ENCODE results near the gene RNASEL. TPM values are rescaled to one million over a fixed set of nuclear protein-coding genes. Genes with fewer than 3 reads are reported as not detected.
A peak's percentile ranks its signal among the peaks of the same experiment; 100 is the strongest.

The RNASEL gene
- polyA plus RNA-seq, 1 of the 3 experiments (the other 2 are of a cell fraction), result not detected

DNA sequence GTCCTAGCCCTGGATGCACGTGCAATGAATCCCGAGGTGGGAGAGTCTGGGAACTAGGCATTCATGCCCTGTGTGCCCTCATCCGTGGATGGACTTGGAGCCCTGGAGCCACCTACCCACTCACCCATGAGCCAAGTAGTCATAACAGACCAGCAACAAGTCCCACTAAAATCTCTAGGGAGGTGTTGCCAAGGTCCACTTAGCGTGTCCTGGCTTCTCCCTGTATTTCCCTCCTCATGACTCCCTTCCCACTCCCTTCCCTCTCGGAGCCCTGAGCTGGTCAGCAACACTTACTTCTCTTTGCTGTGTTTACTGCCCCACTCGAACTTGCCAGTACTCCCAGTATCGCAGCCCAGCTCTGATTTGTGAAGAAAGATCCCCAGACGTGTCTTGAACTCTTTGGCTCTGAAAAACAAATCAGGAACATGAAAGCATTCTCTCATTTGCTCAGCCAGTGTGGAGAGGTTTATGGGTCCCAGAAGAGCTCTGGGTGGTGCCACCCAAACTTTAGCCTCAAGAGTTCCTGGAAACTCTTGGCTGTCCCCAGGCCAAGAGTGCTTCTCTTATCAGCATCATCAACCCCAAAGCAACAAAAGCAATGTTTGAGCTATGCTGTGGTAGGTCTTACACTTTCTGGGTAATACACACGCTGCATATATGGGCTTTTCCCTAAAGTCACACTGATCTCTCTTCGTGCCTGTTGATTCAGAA lies 14.0 kb upstream of the RNASEL start:
- H3K79me2 ChIP-seq (ENCODE audit: insufficient read depth), result no peaks in the 10 kb centered on the region
- no peaks in the 10 kb centered on the region for H3F3A ChIP-seq (replicated peaks; ENCODE audit: insufficient read depth)
- H3K36me3 ChIP-seq (replicated peaks in 1 of 2; ENCODE audit: control insufficient read depth in 1 of 2, insufficient read depth in 2 of 2, low read length in 1 of 2), result no peaks in the 10 kb centered on the region
- POLR2A ChIA-PET, result interaction anchor here (0.6 to 1.3 kb wide), 2 partner anchors 40 to 179 kb away, joined by 3 to 9 read pairs; no protein-coding TSS in a partner anchor
- TF ChIP-seq, protein P1, sequence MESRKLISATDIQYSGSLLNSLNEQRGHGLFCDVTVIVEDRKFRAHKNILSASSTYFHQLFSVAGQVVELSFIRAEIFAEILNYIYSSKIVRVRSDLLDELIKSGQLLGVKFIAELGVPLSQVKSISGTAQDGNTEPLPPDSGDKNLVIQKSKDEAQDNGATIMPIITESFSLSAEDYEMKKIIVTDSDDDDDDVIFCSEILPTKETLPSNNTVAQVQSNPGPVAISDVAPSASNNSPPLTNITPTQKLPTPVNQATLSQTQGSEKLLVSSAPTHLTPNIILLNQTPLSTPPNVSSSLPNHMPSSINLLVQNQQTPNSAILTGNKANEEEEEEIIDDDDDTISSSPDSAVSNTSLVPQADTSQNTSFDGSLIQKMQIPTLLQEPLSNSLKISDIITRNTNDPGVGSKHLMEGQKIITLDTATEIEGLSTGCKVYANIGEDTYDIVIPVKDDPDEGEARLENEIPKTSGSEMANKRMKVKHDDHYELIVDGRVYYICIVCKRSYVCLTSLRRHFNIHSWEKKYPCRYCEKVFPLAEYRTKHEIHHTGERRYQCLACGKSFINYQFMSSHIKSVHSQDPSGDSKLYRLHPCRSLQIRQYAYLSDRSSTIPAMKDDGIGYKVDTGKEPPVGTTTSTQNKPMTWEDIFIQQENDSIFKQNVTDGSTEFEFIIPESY (IDR thresholded peaks at IDR 0.05; ENCODE audit: borderline replicate concordance, low read depth), result no peak
- TF ChIP-seq GATA2 (CRISPR knock-in tag; IDR thresholded peaks at IDR 0.05) (no peak), MXI1 (IDR thresholded peaks at IDR 0.05; ENCODE audit: low read depth, low read length) (no peak), TAF1 (IDR thresholded peaks at IDR 0.05; ENCODE audit: borderline replicate concordance, low read depth, low read length) (no peak), POLR2AphosphoS5 (IDR thresholded peaks at IDR 0.05; ENCODE audit: low read depth, low read length) (no peak), CHD2 (IDR thresholded peaks at IDR 0.05; ENCODE audit: low read length, partially characterized antibody) (no peak), SMC3 (IDR thresholded peaks at IDR 0.05; ENCODE audit: low read depth, low read length) (no peak), NRF1 (IDR thresholded peaks at IDR 0.05; ENCODE audit: low read depth, low read length) (no peak), RCOR1 (IDR thresholded peaks at IDR 0.05; ENCODE audit: low read length) (no peak), FOXM1 (IDR thresholded peaks at IDR 0.05; ENCODE audit: low read depth) (no peak), TEAD4 (IDR thresholded peaks at IDR 0.05; ENCODE audit: borderline replicate concordance, insufficient read depth) (no peak), FOSL2 (IDR thresholded peaks at IDR 0.05; ENCODE audit: borderline replicate concordance, low read depth) (no peak)
- TF ChIP-seq, protein P2, sequence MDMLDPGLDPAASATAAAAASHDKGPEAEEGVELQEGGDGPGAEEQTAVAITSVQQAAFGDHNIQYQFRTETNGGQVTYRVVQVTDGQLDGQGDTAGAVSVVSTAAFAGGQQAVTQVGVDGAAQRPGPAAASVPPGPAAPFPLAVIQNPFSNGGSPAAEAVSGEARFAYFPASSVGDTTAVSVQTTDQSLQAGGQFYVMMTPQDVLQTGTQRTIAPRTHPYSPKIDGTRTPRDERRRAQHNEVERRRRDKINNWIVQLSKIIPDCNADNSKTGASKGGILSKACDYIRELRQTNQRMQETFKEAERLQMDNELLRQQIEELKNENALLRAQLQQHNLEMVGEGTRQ (IDR thresholded peaks at IDR 0.05; ENCODE audit: borderline replicate concordance, low read depth, low read length), result no peak
- TF ChIP-seq, protein P3, sequence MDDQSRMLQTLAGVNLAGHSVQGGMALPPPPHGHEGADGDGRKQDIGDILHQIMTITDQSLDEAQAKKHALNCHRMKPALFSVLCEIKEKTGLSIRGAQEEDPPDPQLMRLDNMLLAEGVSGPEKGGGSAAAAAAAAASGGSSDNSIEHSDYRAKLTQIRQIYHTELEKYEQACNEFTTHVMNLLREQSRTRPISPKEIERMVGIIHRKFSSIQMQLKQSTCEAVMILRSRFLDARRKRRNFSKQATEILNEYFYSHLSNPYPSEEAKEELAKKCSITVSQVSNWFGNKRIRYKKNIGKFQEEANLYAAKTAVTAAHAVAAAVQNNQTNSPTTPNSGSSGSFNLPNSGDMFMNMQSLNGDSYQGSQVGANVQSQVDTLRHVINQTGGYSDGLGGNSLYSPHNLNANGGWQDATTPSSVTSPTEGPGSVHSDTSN (IDR thresholded peaks at IDR 0.05), result no peak
- TF ChIP-seq, protein P4, sequence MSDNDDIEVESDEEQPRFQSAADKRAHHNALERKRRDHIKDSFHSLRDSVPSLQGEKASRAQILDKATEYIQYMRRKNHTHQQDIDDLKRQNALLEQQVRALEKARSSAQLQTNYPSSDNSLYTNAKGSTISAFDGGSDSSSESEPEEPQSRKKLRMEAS (IDR thresholded peaks at IDR 0.05; ENCODE audit: low read depth), result no peak
- H3K9me2 ChIP-seq, result no peaks in the 10 kb centered on the region
- peaks cover 0 to 37% of the 10 kb centered on the region in 2 experiments; a peak in 1 of 4 replicates for H3K4me1 ChIP-seq (ENCODE audit: control insufficient read depth in 1 of 2, insufficient read depth in 2 of 2, low read depth in 1 of 2, low read length in 1 of 2)
- H3K27me3 ChIP-seq (ENCODE audit: insufficient read depth), result no peaks in the 10 kb centered on the region
- H3K9me3 ChIP-seq, result no peaks in the 10 kb centered on the region
- H3K9ac ChIP-seq, result no peak overlapping the region
- H4K20me1 ChIP-seq (ENCODE audit: insufficient read depth), result no peaks in the 10 kb centered on the region
- H3K27ac ChIP-seq (ENCODE audit: low read depth in 2 of 2, low read length in 1 of 2), result no peak overlapping the region; a peak in 1 of 4 replicates
- H2AFZ ChIP-seq (ENCODE audit: low read depth), result no peak overlapping the region
- CTCF ChIA-PET, result interaction anchor here (1.0 to 17.7 kb wide), 8 partner anchors 8 to 518 kb away, joined by 3 to 829 read pairs (median 4); partner anchors contain the start of gene NPL
- peak overlapping the region in 1 of 2 experiments; percentile 57; a peak in 2 of 4 replicates for H3K4me3 ChIP-seq (ENCODE audit: low read depth in 2 of 2, low read length in 1 of 2)
- no peak overlapping the region for H3K4me2 ChIP-seq
- 78% methylated on average over 10 of the region's 10 CpGs for WGBS (ENCODE audit: low lambda C conversion rate)
- DNase-seq, result no peak
